GM19239 (cell line): ENCODE results near the gene PISD.

Experiments used
- DNase-seq: peaks from one replicate; pipeline ENCODE4 v3.0.0; 2011; ENCODE audit warnings: low spot score; ENCODE audit not compliant: insufficient read length
- FAIRE-seq: peaks from 2 replicates; lab custom pipeline; 2011; peaks lifted over from hg19 to GRCh38; lab: Jason Lieb, UNC

The PISD gene

DNA sequence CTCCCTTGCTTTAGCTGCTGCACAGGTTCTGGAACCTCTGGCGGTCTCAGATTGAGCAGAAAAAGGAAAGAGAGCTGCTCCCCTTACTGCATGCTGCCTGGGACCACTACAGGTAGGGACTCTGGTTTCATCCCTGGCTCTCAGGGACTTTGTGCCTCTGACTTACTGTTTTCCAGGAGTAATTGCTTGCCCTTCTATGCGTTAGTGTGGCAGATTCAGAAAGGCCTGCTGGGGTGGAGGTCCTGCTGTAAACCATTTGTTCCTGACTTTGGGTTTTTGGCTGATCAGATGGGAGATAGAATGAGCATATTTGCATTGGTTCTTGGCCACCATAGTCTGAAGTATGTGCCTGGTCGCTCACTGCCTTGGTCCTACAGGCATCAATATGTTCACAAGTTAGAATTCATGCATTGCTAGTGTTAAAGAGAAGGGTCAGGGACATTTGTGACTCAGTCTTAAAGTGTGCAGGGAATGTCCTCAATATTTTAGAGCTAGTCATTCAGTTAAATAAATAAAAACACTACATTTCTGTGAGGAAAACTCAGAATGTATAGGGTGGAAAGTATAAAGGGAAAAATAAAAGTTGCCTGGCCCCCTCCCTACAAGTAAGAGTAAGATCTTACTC lies 78.0 kb downstream of the PISD start:
- no peak for DNase-seq

DNA sequence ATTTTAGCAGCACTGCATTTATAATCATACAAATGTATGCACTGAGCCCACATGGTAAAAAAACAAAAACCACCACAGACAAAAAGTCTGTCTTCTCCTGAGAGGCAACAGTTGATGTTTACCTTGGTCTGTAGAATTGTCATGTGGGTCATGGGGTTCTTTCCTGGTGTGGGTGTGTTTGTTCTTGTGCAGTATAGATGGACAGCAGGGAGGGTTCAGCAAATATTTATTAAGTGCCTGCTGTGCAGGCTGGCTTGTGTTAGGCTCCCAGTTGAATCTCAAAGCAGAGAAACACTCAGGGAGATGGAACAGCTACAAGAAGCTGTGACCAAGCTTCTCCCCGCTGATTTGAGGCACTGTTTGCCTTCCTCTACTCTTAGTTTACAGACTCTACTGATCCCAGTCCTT lies 82.2 kb downstream of the PISD start:
- DNase-seq (no peak), FAIRE-seq (no peak)

More for the DNA sequence above, 78.0 kb downstream of the PISD start:
- FAIRE-seq, result no peak

DNA sequence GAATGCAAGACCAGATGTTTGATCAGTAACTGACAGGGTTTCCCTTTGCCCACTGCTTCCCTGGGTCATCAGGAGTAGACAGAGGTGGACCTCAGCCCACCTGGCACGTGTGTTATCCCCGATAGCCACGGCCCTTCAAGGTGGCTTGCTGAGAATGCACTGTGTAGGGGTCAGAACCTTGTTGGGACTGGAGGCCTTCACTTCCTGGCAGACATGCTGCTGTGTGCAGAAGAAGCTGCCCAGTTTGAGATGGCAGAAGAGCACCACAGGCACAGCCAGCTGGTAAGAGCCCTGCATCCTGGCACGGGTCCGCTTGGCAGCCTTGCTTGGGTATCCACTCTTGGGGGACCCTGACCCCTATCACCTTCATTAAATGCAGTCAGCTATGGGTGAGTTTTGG lies 83.8 kb downstream of the PISD start:
- DNase-seq, result no peak
- FAIRE-seq, result no peak

DNA sequence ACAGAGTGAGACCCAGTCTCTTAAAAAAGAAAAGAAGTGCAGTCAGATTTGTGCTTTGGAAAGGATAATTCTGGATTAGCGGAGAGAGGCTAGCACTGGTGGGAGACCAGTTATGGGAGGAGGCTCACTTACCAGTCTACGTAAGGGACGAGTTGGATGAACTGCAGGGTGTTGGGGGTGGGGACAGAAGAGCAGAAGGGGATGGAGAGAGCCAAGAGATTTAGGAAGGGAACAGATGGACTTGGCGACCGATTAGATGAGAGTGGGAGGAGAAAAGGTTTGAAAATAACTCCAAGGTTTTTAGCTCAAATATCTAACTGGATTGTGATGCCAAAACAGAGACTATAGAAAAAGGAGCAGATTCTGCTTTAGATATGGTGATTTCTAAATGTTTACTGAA lies 84.3 kb downstream of the PISD start:
- FAIRE-seq (no peak), DNase-seq (no peak)

DNA sequence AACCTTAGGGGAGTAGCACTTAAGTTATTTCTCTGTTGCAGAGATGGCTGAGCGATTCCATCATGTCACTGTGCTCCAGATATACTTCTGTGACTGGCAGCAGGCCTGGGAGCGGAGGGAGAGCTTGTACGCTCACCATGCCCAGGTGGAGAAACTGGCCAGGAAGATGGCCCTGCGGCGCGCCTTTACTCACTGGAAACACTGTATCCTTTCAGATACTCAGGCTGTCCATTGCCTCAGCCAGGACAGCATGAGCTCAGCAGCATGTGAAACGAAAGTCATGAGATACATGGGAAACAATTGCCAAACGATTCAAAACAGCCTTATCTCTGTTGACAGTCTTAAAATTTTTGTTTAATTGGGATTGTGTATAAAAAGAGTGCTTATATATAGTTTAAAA lies 86.8 kb downstream of the PISD start:
- DNase-seq, result no peak
- FAIRE-seq, result no peak

DNA sequence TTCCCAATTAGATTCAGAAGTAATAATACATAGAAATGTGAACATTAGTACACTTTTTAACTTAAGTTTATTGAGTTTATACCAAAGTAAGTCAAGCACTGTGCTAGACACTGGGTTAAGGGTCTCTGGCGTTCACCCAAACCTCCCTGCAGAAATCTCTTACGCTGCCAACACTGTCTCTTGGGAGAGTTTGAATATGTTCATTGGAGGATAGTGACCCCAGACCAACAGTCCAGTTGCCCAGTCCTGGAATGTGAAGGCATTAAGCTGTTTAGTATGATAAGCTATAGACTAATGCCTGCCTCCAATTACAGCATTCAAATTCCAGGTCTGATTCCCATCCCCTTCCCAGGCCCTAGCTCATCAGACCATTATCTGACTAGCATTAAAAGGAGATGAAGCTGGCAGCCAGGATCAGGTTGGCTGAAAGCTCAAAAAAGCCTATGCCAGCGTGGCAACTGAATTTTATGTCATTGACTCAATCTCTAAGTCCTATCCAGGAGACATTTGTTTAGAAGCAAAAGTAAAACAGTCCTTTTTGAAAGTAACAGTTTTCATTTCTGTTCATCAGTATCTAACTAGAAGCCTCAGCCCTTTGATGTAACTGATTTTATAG lies 87.9 kb downstream of the PISD start:
- no peak for FAIRE-seq
- DNase-seq, result no peak

DNA sequence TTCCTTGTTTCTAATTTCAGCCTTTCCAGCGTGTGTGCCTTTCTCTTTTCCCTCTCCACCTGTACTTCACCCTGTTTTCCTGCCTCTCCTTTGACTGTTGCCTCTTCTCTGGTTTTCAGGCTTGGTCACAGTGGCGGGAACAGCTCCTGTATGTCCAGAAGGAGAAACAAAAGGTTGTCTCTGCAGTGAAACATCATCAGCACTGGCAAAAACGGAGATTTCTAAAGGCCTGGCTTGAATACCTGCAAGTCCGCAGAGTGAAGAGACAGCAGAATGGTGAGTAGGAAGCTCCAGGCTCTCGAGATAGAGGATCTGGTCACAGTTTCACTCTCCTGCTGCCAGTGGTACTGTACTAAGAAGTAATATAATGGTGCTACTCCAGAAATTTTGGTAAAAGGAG lies 89.1 kb downstream of the PISD start:
- FAIRE-seq, result no peak
- DNase-seq, result no peak

DNA sequence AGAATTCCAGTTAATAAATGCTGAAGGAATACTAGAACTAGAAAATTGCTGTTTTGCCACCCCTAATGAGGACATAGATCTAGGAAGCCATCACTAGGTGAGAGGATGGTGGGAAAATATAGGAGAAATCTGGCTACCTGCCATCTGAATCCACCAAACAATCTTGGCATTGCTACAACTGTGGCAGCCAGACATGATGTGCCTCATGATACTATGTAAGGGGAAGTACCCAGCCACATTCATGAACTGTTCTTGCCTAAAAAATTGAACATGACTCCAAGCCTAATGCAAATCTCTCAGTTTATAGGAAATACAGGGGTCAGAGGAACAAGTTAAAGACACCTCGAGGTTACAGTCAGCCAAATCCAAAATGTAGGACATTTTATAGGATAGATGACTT lies 92.9 kb downstream of the PISD start:
- DNase-seq (no peak), FAIRE-seq (no peak)
